ENCODE results near the gene DNAH17. TPM values are rescaled to one million over a fixed set of nuclear protein-coding genes. Genes with fewer than 3 reads are reported as not detected.

Gene DNAH17
- total RNA-seq, 3 donors from 2014 or later, result 0.05 to 0.08 (median 0.05) TPM

- Mint-ChIP-seq H3K4me1 (ENCODE audit: low read depth) (peaks cover 63% of the 10 kb centered on the region), H3K27me3 (ENCODE audit: low read depth) (no peaks in the 10 kb centered on the region), H3K36me3 (ENCODE audit: insufficient read depth) (peaks cover 8% of the 10 kb centered on the region), H3K9me3 (no peaks in the 10 kb centered on the region), H3K4me3 (peak overlapping the region; percentile 58)
- DNase-seq (peak; percentile 50), ATAC-seq (peak; percentile 58 to 61)
Measured at GRCh38 chr17:78414178-78415162, 162.7 kb downstream of the DNAH17 start.

DNA sequence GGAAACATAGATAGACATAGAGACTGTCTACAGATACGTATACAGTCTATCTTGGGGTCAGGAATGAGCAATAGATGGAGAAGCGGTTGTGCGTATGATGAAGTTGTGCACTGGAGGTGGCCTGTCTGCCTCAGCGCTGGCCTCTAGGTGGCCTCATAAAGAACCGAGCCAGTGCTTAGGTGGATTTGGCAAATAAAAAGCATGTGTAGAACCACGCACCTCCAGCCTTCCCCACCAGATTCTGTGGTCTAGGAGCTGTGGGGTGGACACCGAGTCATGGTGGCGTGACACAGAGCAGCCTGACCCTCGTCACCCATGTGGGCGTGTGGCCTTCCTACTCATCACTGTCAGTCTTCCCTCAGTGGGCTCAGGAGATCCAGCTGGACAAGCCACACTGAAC, 164.8 kb downstream of the DNAH17 start:
- Mint-ChIP-seq H3K4me3 (no peak overlapping the region), H3K9me3 (no peaks in the 10 kb centered on the region), H3K27me3 (ENCODE audit: low read depth) (no peaks in the 10 kb centered on the region), H3K36me3 (ENCODE audit: insufficient read depth) (peaks cover 7% of the 10 kb centered on the region), H3K4me1 (ENCODE audit: low read depth) (peaks cover 78% of the 10 kb centered on the region)
- no peak for DNase-seq
- peak; percentile 32 to 39 for ATAC-seq

- DNase-seq (no peak), ATAC-seq (no peak)
- Mint-ChIP-seq H3K36me3 (ENCODE audit: insufficient read depth) (peaks cover 5% of the 10 kb centered on the region), H3K4me1 (ENCODE audit: low read depth) (peaks cover 73% of the 10 kb centered on the region), H3K27me3 (ENCODE audit: low read depth) (no peaks in the 10 kb centered on the region), H3K4me3 (no peak overlapping the region), H3K9me3 (no peaks in the 10 kb centered on the region)
Measured at GRCh38 chr17:78411241-78411857, 165.8 kb downstream of the DNAH17 start.

GRCh38 chr17:78409191-78409928, 167.8 kb downstream of the DNAH17 start:
- Mint-ChIP-seq H3K4me1 (ENCODE audit: low read depth) (peaks cover 56% of the 10 kb centered on the region), H3K4me3 (no peak overlapping the region), H3K9me3 (no peaks in the 10 kb centered on the region)

GRCh38 chr17:78408476-78409050, 168.6 kb downstream of the DNAH17 start:
- H3K9me3 Mint-ChIP-seq, result no peaks in the 10 kb centered on the region
- DNase-seq, result no peak
- no peaks in the 10 kb centered on the region for H3K27me3 Mint-ChIP-seq (ENCODE audit: low read depth)
- H3K4me3 Mint-ChIP-seq, result no peak overlapping the region
- peaks cover 48% of the 10 kb centered on the region for H3K4me1 Mint-ChIP-seq (ENCODE audit: low read depth)
- H3K36me3 Mint-ChIP-seq (ENCODE audit: insufficient read depth), result peaks cover 12% of the 10 kb centered on the region
- no peak for ATAC-seq

More at GRCh38 chr17:78409191-78409928, 167.8 kb downstream of the DNAH17 start:
- no peak for ATAC-seq
- no peak for DNase-seq
- Mint-ChIP-seq H3K36me3 (ENCODE audit: insufficient read depth) (peaks cover 6% of the 10 kb centered on the region), H3K27me3 (ENCODE audit: low read depth) (no peaks in the 10 kb centered on the region)

DNA sequence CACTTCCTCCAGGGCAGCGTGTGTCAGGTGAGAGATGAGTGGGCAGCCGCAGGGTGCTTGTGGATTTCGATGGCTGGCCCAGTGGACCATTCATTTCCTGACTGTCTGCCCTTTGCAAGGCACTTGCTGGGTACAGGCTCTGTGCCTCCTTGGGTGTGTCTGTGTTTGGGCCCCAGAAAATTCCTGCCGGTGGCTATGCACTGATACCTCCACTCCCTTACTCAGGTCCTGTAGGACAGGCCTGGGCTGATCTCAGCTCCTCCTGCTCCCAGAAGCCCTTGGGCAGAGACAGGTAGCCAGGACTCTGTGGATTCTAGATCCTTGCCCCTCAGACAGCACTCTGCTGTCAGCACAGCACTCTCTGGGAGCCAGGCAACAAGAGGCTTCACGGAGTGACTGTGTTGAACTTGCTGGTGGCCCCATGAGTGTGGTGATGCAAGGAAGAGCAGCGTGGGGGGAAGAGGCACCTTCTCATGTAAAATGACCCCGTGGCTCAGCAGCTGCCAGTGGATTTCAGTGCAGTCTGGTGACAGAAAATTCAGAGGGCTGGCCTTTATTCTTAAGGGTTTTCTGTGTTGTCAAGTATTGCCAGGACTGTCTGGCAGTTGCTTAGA, 169.7 kb downstream of the DNAH17 start:
- no peak for DNase-seq
- no peak overlapping the region for H3K4me3 Mint-ChIP-seq
- ATAC-seq, result no peak
- no peaks in the 10 kb centered on the region for H3K9me3 Mint-ChIP-seq
- no peaks in the 10 kb centered on the region for H3K27me3 Mint-ChIP-seq (ENCODE audit: low read depth)
- H3K4me1 Mint-ChIP-seq (ENCODE audit: low read depth), result peaks cover 38% of the 10 kb centered on the region
- peaks cover 23% of the 10 kb centered on the region for H3K36me3 Mint-ChIP-seq (ENCODE audit: insufficient read depth)

GRCh38 chr17:78406920-78407319, 170.3 kb downstream of the DNAH17 start:
- DNase-seq (no peak), ATAC-seq (no peak)
- Mint-ChIP-seq H3K27me3 (ENCODE audit: low read depth) (no peaks in the 10 kb centered on the region), H3K9me3 (no peaks in the 10 kb centered on the region), H3K36me3 (ENCODE audit: insufficient read depth) (peaks cover 25% of the 10 kb centered on the region), H3K4me1 (ENCODE audit: low read depth) (peaks cover 32% of the 10 kb centered on the region), H3K4me3 (no peak overlapping the region)

- no peak overlapping the region for H3K4me3 Mint-ChIP-seq
- H3K9me3 Mint-ChIP-seq, result no peaks in the 10 kb centered on the region
- peaks cover 23% of the 10 kb centered on the region for H3K36me3 Mint-ChIP-seq (ENCODE audit: insufficient read depth)
- ATAC-seq, result no peak
- H3K4me1 Mint-ChIP-seq (ENCODE audit: low read depth), result peaks cover 30% of the 10 kb centered on the region
- no peak for DNase-seq
- H3K27me3 Mint-ChIP-seq (ENCODE audit: low read depth), result no peaks in the 10 kb centered on the region
Measured at GRCh38 chr17:78406396-78406795, 170.8 kb downstream of the DNAH17 start.

DNA sequence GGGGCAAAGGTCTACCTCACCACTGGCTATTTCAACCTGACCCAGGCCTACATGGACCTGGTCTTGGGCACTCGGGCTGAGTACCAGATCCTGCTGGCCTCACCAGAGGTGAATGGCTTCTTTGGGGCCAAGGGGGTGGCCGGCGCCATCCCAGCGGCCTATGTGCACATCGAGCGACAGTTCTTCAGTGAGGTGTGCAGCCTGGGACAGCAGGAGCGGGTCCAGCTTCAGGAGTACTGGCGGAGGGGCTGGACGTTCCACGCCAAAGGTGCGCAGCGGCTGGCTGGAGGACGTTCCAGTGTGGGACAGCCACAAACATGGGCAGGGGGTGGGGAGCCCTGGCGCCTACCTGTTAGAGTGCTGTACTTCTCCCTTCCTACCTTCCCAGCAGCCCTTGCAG, 173.4 kb downstream of the DNAH17 start:
- H3K9me3 Mint-ChIP-seq, result no peaks in the 10 kb centered on the region
- no peaks in the 10 kb centered on the region for H3K27me3 Mint-ChIP-seq (ENCODE audit: low read depth)
- H3K4me1 Mint-ChIP-seq (ENCODE audit: low read depth), result peaks cover 19% of the 10 kb centered on the region
- no peak for DNase-seq
- no peak overlapping the region for H3K4me3 Mint-ChIP-seq
- H3K36me3 Mint-ChIP-seq (ENCODE audit: insufficient read depth), result peaks cover 39% of the 10 kb centered on the region
- ATAC-seq, result no peak

DNA sequence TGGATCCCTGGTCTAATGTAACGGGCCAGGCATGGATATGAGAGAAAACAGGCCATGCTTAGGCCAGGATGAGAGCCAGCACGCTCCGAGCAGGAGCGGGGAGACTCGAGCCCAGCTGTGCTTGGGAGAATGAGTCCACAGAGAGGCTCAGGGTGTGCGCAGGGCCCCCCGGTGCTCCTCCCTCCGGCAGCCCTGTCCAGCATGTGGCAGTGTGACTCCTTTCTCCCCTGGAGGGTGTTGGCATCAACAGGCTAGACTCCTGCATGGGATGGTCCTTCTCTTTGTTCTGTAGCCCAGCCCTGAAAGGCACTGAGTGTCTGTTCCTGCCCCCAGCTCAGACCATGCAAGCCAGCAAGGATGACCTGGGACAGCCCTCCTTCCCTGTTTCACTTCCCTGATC, 175.3 kb downstream of the DNAH17 start:
- DNase-seq (no peak), ATAC-seq (no peak)
- H3K27me3 Mint-ChIP-seq (ENCODE audit: low read depth), result no peaks in the 10 kb centered on the region
- H3K4me3 Mint-ChIP-seq, result no peak overlapping the region
- no peaks in the 10 kb centered on the region for H3K9me3 Mint-ChIP-seq
- peaks cover 6% of the 10 kb centered on the region for H3K4me1 Mint-ChIP-seq (ENCODE audit: low read depth)
- H3K36me3 Mint-ChIP-seq (ENCODE audit: insufficient read depth), result peaks cover 52% of the 10 kb centered on the region

DNA sequence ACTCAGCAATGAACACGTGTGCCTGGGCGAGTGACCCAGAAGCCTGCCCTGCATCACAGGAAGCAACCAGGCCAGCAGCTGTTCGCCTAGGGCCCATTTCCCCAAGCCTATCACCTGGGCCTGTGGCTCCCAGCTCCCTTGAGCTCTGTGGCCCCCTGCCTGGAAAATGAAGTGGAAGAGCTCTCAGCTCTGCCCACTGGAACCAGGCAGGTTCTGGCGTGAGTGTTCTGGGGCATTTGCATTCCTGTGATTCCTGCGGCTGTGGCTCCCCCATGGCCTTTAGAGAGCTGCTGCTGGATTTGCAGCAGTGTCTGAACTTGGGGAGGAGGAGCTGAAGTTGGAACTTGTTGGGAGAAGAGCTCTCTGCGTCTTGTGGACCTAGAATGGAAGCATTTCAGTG, 175.9 kb downstream of the DNAH17 start:
- H3K9me3 Mint-ChIP-seq, result no peaks in the 10 kb centered on the region
- DNase-seq (no peak), ATAC-seq (no peak)
- H3K36me3 Mint-ChIP-seq (ENCODE audit: insufficient read depth), result peaks cover 56% of the 10 kb centered on the region
- H3K27me3 Mint-ChIP-seq (ENCODE audit: low read depth), result no peaks in the 10 kb centered on the region
- no peak overlapping the region for H3K4me3 Mint-ChIP-seq
- peaks cover 3% of the 10 kb centered on the region for H3K4me1 Mint-ChIP-seq (ENCODE audit: low read depth)

- no peak overlapping the region for H3K4me3 Mint-ChIP-seq
Measured at GRCh38 chr17:78400581-78401240, 176.5 kb downstream of the DNAH17 start.

GRCh38 chr17:78399693-78400144, 177.5 kb downstream of the DNAH17 start:
- Mint-ChIP-seq H3K4me3 (no peak overlapping the region), H3K4me1 (ENCODE audit: low read depth) (no peaks in the 10 kb centered on the region), H3K9me3 (no peaks in the 10 kb centered on the region), H3K27me3 (ENCODE audit: low read depth) (no peaks in the 10 kb centered on the region), H3K36me3 (ENCODE audit: insufficient read depth) (peaks cover 68% of the 10 kb centered on the region)
- ATAC-seq (no peak), DNase-seq (no peak)

More at GRCh38 chr17:78400581-78401240, 176.5 kb downstream of the DNAH17 start:
- H3K9me3 Mint-ChIP-seq, result no peaks in the 10 kb centered on the region
- DNase-seq (no peak), ATAC-seq (no peak)
- H3K36me3 Mint-ChIP-seq (ENCODE audit: insufficient read depth), result peaks cover 60% of the 10 kb centered on the region
- no peaks in the 10 kb centered on the region for H3K27me3 Mint-ChIP-seq (ENCODE audit: low read depth)
- peaks cover 1% of the 10 kb centered on the region for H3K4me1 Mint-ChIP-seq (ENCODE audit: low read depth)

All from activated T-cell treated with anti-CD3 and anti-CD28 coated beads, Interleukin-2, amount 50 U/mL, for 4 hours (primary cell).